Activated CD8-positive, alpha-beta memory T cell treated with anti-CD3 and anti-CD28 coated beads for 4 hours (primary cell): ENCODE measurements around the gene LINGO1.

Experiments
- DNase-seq, 2 donors: peaks; one replicate each; pipeline ENCODE4 v3.0.0-alpha.2; 2020; ENCODE audit warnings: low read depth in 2 of 2

LINGO1 gene

GRCh38 chr15:77615472-77615871 is 17.2 kb downstream of the LINGO1 start:
- DNase-seq, result no peak

- DNase-seq, result no peak
Measured at GRCh38 chr15:77614251-77614806, 18.4 kb downstream of the LINGO1 start.

GRCh38 chr15:77613814-77614213 is 18.9 kb downstream of the LINGO1 start:
- no peak for DNase-seq

DNA sequence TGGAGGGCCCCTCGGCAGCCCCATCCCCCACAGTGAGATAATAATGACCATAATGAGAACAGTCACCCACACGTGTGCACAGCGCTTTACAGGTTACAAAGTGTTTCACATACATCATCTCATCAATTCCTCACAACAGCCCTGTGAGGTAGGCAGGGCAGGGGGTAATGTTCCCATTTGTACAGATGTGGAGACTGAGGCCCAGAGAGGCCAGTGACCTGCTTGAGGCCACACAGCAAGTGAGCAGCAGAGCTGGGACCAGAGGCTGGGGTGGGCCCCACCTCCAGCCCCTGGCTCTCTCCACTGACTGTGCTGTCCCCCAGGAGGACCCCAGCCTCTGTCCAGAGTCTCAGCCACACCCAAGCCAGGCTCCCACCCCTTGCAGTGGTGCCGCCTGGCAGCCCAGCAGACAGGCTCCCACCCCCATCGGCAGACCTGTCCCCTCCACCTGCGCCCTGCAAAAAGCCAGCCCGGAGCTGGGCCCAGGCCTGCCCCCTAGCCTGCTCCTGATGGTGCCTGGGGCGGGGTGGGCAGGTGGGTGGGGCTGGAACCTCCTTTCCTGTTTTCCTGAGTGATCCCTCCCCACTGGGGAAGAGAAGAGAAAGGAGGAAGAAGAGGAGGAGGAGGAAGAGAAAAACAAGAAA is 19.6 kb downstream of the LINGO1 start:
- DNase-seq, result no peak

- no peak for DNase-seq
Measured at GRCh38 chr15:77611767-77612166, 20.9 kb downstream of the LINGO1 start.

GRCh38 chr15:77610731-77611130 is 22.0 kb downstream of the LINGO1 start:
- no peak for DNase-seq

GRCh38 chr15:77609558-77609957 is 23.2 kb downstream of the LINGO1 start:
- DNase-seq, result no peak

DNA sequence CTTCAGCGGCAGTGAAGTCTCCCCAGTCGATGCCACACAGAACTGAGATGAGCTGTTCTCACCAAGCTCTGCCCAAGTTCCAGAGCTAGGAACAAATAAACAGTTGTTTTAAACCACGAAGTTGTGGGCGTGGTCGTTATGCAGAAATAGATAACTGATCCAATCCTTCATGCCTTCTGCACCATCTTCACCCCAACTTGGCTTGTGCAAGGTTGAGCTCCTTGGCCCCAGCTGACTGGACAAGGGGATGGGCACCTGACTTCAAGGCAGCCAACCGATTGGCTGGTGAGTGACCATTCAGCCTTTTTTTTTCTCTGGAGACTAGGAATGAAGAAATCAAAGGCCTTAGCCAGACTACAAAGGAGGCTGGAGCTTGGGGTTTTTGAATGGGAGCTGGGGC is 23.9 kb downstream of the LINGO1 start:
- DNase-seq, result no peak

GRCh38 chr15:77607894-77608261 is 24.8 kb downstream of the LINGO1 start:
- DNase-seq, result no peak

DNA sequence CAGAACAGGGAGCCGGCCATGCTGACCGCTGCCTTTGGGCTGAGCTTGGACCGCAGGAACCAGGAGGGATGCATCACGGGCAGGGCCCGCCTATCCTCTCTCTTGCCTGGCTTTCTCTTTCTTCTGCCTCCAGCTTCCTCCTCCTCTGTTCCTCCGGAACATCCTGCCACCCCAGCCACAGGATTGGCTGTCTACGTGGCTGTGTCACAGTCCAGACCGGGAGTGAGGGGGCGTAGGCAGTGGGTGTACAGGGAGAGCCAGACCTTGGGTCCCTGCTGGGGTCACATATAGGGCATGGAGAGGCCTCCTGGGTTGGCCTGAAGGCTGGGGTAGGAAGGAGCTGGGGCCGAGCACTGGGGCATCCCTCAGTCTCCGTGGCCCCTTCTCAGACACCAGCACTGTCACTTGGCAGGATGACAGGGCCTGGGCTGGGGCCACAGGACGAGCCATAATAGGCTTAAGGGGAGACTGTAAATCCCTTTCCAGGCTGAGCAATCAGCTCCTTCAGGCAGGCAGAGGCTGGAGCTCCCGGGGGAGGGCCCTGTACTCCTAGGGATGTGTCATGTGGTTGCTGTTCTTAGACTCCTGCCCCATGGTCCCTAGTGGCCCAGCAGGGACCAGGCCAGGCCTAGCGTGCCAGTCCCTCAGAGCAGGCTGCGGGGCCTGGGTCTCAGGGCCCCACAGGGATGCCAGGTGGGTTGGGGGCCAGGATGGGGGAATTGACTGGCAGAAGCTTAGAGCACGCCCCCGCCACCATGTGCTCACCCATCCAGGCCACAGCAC is 25.4 kb downstream of the LINGO1 start:
- DNase-seq, result no peak

DNA sequence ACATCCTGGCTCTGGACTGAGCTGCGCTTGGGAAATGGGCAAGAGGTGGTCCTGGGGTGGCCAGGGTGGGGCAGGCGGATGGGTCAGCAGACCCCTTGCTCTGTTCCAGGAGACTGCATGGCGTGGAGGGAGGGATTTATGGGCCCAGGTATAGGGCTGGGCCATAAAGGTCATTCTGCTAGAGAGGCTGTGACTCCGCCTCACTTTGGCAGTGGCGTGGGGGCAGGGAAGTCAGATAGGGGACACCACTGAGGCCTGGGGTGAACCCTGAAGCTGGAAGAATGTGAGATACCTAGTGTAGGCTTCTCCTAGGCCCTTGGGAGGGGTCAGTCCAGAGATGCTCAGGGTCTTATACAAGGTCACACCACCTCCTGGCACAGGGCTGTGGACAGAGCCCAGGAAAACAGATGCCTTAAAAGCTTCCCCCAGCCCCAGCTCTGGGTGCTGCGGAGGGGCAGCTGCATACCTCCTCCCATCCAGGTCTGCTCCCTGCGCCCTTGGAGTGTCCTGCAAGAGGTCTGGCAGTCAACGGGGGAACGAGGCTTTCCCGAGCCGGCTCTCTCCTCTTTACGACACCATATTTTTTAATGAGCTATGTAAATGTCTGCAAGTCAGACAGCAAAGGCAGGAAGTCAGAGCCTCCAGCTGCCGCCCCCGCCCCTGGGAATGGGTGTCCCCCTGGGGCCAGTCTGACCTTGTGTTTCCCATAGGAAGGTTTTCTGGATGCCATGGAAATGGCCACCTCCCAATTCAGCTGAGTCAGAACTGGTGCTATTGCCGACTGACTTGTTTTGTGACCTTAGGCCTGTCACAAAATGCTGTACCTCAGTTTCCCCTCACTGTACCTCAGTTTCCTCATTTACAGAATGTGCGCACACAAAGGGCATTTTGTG is 26.3 kb downstream of the LINGO1 start:
- no peak for DNase-seq

- no peak for DNase-seq
Measured at GRCh38 chr15:77605547-77605946, 27.2 kb downstream of the LINGO1 start.

DNA sequence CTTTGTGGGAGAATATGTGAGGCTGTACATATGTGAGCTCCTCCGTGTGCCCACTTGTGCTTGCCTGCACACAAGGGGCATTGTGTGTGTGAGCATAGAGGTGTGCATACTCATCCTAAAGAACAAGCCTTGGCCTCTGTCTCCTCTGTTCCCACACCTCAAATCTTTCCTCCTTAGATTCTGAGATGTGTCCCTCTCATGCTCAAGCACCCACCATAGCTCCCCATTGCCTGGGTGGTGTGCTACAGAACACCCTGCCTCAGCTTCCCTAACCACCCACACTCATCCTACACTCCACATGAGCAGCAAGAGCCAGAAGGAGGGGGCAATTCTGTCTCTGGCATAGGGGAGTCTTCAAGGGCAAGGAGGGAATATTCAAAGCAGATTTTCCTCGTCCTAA is 27.7 kb downstream of the LINGO1 start:
- DNase-seq, result no peak

DNA sequence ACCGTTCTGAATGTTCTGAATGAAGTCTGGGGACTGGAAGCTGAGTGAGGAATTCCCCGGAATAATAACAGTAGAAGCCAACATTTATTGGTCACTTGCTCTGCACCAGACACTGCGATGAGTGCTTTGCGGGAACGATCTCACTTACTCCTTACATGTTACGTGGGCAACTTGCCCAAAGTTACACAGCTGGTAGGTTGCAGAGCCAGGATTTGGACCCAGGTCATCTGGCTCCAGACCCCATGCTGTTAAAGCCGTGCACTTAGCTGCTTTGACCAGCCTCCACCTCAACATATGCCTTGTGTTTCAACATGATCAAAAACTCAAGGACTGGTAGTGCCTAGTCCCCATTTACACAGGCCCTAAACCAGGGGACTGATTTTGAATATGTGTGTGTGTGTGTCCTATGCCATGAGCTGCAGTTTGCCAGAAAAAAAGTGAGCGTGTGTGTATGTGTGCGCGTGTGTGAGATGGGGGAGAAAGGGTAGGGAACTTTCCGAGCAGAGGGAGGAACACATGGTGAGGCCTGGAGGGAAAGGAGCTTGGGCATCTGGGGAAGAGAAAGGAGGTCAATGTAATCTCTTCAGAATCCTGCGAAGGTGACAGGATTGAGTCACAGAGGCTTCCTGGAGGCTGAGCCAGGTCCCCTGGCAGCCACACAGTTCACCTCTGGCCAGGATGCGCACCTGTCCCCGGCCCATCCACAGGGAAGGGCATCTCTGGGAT is 28.9 kb downstream of the LINGO1 start:
- no peak for DNase-seq

DNA sequence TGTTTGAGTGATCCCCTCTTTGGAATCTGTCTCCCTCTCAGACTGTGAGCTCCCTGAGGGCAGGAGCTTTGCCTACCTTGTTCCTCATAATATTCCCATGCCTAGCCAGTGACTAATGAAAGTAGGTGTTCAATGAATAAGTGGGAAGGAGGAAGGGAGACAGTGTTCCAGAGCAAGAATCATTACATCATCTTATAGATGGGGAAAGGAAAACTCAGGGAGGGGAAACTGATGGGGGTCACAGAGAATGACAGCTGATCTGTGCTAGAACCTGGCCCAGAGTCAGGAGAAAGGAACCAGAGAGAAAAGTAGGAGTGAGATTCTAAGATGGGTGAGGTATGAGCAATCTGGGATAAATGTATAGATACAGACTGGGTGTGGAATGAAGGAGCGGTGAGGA is 29.9 kb downstream of the LINGO1 start:
- no peak for DNase-seq

GRCh38 chr15:77599899-77600298 is 32.8 kb downstream of the LINGO1 start:
- DNase-seq, result no peak

GRCh38 chr15:77599357-77599756 is 33.4 kb downstream of the LINGO1 start:
- no peak for DNase-seq

- no peak for DNase-seq
Measured at GRCh38 chr15:77598644-77599043, 34.1 kb downstream of the LINGO1 start.

GRCh38 chr15:77597804-77598453 is 34.8 kb downstream of the LINGO1 start:
- no peak for DNase-seq

GRCh38 chr15:77596821-77597803 is 35.6 kb downstream of the LINGO1 start:
- no peak for DNase-seq
